CD4-positive, alpha-beta T cell treated with Interferon alpha-2 for 1 hour (primary cell): ENCODE data around the gene GNAO1.
A peak's percentile ranks its signal among the peaks of the same experiment; 100 is the strongest.

Experiments used
- DNase-seq, 2 donors: peaks; one replicate each; pipeline ENCODE4 v3.0.0-alpha.2; 2020 to 2022

GNAO1 gene

DNA sequence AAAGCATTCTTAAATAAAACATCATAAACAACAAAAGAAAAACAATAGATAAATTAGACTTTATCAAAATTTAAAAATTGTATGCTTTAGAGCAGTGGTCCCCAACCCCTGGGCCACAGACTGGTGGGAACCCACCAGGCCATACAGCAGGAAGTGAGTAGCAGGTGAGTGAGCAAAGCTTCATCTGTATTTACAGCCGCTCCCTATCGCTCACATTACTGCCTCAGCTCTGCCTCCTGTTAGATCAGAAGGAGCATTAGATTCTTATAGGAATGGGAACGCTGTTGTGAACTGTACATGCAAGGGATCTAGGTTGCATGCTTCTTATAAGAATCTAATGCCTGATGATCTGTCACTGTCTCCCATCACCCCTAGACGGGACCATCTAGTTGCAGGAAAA lies 51.5 kb downstream of the GNAO1 start:
- no peak for DNase-seq

DNA sequence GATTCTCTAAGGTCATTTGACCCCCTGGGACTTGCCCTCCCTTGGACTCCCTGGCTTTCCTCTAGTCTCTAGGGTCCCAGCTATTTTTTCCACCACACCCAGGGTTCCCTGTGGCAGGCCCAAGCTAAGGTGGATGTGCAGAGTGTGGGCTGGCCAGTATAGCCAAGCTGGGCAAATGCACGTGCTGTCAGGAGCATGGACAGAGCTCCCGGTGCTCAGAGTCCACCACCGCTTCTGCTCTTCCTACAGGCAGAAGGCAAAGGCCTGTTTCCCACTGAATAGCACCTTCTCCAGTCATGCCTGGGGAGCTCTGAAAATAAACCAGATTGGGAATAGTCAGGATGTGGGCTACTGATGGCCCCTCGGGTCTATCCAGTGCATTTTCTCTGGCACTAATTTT lies 53.3 kb downstream of the GNAO1 start:
- no peak for DNase-seq

DNA sequence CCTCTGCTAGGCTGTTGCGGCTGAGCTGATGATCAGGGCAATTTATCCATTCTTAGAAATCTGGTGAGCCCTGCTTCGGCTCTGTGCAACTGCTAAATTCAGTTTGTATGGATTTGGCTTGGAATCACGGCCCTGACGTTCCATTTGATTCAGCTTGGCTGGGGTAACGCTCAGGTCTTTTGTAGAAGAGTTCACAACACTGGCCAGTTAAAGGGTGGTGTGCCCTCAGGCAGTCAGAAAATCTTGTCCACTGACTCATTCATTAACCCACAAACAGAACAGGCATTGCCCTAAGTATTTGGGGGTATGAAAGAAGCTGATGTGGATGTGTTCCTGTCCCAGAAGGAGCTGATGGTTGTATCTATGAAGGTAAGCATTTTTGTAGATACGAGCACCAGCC lies 53.9 kb downstream of the GNAO1 start:
- no peak for DNase-seq

DNA sequence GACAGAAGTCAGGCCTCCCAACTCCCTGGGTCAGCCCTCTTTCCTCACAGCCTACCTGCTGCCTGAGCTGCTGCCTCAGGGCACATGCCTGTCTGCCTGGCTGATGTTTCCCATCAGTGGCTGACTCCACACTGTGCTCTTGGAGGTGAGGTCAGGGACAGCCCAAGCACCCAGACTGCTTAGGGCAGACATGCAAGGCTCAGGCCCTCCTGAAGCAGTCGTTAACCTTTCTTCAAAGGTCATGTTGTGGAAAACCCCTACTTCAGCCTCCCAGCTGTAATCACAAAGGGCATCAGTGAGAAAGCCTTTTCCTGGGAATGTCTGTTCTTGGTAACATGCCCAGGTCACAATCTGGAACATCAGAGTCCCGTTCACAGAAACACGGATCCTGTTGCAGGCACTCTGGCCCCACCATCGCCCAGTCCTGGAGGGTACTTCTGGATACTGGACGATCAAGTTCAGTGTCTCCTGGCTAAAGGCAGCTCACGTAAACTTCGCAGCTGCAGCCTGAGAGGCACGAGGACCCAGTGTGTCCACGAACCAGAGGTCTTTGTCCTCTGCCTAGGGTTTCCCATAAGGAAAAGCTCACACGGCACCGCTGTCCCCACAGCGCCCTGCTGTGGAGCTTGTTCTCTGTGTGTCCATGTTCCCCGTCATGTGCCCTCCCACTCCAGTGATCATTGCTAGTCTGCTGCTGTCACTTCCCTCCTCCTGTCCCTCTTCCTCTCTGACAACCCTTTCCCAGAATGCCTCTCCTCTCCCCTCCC lies 54.9 kb downstream of the GNAO1 start:
- DNase-seq, result no peak

DNA sequence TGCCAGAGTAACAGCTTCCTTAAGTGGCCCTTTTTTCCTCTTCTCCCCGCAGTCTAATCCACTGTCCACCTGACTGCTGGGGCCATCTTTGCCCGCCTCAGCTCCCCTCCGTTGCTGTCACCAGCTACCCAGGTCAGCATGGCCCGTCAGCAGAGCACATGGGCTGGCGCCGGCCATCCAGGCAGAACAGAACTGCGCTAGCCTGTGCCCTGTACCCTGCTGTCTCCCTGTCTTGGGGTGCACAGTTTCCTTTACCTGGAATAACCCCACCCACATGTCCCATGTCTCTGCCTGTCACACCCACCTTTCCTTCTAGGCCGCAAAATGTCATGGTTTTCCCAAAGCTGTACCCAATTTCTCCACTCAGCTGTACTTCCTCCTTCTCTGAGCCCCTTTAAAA lies 55.7 kb downstream of the GNAO1 start:
- no peak for DNase-seq

DNA sequence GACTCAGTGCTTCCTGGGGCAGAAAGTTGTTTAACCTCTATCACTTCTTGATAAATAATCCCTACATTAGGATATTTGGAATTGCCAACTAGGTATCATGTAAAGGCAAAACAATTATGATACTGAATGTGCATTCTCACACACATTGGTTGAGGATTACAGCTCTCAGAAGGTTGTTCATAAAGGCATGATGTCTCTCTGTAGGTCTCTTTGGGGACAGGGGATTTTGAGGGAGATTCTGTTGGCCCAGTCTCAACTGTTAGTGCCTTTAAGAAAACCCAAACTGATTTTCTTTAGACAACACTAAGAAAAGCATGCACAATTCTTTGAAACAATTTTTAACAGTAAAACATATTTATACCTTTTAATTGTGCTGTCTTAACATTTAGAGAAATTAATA lies 56.5 kb downstream of the GNAO1 start:
- DNase-seq, result no peak

DNA sequence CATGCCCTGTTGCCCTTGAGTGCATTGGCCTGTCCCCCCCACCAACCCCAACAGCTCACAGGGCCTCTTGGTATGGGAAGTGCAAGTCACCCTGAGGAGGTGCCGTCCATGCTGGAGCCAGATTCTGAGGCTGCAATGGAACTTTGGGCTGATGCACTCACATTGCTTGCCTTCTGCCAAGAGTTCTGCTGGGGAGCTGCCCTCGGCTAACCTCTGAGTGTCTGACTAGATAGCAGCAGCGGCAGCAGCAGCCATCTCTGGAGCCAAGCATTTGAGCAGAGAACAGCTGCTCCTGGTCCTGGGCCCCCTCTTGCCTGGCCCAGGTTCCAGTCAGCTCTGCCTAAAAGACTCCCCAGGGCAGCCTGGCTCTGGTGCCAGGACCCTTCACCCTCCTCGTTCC lies 61.5 kb downstream of the GNAO1 start:
- DNase-seq, result no peak

DNA sequence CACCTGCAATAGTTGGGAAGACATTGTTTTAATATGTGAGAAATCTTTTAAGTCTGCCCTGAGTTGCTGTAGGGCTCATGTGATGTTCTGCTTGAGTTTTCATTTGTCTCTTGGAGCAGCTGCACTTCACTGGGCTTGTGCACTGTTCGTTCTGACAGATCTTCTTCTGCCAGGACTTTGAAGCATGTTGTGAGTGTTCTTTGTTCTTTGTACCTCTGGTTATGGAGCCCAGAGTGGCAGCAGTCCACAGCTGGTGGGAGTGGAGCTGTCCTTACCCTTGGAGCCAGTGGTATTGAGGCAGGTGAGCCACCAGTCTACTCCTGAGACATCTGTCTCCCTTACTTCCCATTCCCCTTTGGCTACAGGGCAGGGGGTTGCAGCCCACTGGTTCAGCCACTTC lies 64.6 kb downstream of the GNAO1 start:
- no peak for DNase-seq

DNA sequence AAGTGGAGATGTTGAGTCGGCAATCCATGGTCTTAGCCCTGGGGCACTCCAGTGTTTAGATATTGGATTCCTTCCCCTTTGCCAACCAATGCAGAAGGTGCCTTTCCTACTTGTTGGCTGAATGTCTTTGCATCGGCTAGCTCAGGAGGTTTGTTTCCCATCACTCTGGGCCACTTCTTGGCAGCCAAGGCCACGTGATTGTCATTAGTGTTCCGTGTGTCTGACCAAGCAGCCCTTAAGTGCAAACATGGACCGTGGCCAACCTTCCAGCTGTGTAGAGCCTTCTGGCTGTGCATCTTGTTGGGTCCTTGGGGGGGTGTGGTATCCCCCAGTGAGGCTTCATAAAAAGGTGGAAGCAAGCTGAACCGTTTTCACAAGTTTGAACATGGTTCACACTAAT lies 66.0 kb downstream of the GNAO1 start:
- DNase-seq, result no peak

DNA sequence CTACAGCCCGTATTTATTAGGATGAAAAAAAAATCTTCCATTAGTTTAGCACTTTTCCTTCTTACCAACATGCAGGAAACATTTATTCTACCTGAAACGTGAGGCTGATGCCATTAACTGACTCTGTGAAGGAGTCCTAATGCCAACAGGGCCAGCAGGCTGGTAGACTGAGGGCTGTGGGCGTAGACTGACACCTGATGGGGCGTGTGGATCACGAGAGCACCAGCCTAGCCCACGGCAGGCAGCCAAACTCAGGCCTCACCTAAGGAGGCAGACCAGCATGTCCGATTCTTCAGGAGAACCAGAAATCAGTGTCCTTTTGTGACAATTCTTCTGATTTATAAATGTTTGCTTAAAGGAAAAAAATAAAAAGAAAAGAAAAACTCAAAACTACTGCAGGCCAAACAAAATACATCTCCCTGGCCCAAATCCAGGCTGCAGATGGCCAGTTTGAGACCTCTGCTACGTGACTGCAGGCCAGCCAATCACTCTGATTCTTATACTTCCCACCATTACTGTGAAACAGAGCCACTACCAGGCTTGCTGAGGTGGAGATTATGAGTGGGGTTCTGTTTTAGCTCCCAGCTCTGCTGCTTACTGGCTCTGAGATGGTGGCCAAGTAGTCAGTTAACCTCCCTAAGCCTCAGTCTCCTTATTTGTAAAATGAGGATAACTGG lies 66.5 kb downstream of the GNAO1 start:
- DNase-seq, result no peak

DNA sequence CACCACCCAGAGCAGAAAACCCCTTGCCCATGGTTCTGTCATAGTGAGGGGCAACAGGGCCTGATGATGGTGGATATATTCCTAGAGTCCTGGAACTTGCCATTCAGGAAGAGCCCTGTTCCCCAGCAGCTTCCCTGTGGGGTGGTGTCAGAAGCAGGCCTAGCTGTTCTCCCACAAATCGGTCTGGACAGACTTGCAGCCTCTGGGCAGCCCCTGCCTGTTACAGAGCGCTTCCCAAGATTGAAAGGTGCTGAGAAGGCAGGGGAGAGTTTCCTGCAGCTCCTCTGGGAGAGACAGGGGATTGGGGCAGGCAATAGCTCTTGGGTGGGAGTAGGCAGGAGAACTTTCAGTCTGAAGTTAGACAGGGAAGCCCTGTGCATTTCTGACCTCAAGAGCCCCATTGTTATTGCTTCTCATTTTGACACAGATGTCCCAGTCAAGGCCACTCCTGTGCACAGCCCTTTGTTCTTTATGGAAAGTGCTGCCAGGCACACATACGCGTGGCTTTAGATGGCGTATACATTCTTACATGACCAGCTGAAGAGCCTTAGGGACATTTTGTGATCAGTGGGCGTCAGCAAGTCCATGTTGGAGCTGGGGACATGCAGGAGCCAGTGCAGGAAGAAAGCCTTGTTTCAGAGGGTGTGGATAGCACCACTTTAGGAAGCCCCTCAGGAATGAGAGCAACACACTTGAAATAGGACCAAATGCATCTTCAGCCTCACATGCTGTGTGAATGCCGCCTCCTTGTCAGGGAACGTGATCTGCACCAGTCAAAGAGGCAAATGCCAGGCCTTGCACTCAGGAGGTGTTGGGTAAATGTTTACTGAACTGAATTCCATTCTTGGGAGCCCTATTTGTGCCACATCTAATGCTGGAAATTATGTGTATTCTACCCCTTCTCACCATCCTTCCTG lies 67.5 kb downstream of the GNAO1 start:
- no peak for DNase-seq

DNA sequence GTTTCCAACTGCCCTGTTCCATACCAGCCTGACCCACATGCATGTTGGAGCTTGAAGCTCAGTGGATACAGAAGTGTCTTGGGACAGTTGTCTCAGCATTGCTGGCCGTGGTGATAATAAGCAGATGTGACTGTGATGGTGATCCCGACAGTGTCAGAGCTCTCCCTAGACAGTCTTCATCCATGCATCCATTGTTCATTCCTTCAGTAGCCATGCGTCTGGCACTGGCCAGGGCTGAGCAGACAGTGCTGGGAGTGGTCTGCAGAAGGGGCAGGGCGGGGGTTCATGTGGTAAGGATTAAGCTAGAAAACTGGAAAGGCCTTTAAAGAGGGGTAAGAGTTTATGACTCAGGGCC lies 68.1 kb downstream of the GNAO1 start:
- DNase-seq, result no peak

DNA sequence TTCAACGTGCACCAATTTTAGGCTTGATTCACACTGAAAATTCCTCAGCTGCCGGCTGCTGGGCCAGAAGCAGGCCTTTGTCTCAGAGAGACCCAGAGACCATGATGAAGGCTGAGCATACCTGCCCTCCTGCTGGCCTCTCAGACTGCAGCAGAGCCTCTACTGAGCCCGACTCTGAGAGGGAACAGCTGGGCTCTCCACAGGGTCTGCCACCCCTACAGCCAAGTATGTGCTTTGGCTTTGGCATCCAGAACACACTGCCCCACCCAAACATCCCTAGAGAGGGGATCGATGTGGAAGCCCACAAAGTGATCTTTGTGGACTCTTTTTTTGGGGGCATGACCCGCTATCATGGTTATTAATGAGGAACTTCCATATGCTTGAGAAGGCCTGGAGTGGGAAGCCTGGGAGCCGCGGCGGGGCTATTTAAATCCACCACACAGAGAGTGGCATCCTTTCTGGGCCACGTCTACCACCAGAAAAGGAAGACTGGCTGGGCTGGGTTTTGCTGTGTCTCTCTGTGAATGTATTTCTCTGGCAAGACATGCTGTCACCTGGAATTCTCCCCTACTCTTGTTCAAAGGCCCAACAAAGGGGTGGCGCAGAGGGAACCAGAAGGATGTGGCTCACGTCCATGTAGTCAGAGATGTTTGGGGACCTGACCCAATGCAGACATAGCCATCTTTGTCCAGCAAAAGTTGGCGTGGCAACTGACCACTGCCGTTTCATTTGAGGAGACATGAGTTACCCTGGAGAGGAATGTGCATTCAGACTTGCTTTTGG lies 69.3 kb downstream of the GNAO1 start:
- DNase-seq, result no peak

DNA sequence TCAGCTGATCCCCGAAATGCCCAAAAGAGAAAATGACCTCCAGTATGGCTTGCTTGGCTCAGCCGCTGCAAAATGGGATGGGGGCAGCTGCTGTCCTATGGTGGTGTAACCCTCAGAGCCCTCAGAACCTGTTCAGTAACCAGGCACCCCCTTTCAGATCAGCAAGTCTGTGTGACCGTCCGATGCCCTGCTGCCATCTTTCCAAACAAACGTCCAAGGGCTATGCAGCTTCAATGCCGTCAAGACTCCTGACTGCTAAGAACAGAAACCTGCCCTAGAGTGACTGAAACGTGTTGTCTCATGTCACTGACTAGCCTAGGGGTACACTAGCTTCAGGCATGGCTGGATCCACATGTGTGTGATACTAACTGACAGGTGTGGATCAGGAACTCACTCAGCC lies 70.4 kb downstream of the GNAO1 start:
- no peak for DNase-seq

DNA sequence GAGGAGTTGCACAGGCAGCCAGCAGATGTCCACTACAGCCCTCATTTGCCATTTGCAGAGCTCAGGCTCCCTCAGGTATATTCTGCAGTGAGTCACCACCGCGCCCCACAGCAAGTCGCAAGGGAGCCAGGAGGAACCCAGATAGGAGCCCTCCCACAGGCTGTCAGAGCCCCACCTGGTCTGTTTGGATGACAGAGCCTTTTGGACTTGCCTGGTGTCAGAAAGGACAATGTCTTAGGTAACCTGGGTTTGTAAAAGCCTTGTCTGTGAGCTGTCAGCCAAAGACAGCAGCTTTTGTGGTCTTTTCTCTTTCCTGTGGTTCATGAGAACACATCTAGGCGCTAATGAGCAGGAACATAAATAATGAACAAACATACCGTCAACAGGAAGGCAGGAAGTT lies 70.9 kb downstream of the GNAO1 start:
- peak; percentile 19 to 77 for DNase-seq

DNA sequence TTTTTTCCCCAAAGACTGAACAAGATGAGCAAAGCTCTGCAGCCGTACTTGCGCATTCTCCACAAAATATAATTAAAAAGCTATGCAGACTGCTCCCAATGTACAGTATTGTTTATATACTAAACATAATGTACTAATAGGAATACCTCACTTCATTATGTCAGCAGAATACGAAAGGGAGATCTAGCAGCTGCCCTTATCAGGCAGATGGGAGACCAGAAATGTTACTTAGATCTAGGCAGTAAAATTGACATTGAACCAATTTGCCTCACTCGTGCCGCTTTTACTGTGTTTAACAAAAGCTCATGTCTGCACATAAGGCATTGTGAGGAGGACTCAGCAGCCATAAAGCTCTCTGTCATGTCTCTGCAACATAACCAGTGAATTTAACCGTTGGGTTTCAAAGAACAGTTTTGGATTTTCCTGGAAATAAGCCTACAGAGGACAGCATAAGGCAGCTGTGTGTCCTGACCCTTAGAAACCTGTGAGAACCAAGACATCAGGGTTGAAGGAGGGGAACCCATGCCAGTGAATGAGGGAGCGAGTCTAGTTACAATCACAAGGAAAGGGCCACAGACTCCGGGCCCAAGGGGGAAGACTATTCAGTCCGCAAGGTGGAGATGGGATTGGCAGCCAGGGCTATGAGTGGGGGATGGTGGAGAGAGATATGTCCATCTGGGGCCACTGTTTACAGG lies 71.4 kb downstream of the GNAO1 start:
- peak in 1 of 2 donors; percentile 12 for DNase-seq

DNA sequence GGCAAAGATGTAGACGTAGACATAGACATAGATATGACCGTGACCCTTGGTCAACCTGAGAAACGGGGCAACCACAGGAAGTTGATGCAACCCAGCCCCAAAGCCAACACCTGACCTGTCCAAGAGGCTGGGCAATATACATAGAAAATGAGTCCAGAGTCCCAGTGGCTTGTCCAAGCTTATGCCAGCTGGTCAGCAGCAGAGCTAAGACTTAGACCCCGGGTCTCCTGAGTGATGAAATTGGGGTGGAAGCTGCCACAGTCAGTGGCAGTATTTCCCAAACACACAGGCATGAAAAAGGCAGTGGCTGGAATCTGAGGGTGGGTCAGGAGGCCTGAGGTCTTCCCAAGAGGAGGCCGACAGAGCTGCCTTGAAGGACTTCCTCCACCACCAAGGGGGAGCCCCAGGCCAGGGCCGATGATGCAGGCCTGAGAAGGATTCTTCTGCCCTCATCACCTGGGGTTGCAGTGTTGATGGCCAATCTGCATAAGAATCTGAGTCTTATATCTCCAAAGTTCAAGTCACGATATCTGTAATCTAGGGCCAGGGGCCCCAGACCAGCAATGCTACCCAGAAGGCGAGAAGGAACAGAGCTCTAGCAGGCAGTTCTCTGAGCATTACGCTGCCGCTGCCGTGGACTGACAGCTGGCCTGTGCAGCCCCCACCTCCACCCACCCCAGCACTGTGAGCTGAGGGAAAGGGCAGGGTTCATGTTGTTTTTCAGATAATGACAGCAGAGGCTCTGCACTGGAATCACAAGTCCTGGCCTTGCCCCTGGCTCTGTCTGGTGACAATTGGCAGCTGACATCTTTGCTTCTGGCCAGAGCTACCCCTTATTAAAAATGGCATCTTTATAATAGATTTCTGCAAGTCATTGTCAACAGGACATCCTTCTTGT lies 72.7 kb downstream of the GNAO1 start:
- no peak for DNase-seq

DNA sequence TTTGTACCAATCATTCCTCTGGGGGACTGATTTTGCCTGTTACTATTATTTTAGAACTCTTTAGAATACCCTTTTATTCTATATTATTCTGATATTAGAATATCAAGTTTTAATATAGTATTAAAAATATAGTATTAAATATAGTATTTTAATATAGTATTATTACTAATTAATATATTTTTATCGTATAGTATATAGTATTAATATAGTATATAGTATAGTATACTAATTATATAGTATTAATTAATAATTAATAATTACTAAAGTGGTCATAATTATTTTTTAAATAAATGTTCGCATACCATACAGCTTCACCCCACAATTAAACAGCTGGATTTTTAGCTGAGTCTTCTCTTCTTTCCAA lies 73.3 kb downstream of the GNAO1 start:
- DNase-seq, result no peak

DNA sequence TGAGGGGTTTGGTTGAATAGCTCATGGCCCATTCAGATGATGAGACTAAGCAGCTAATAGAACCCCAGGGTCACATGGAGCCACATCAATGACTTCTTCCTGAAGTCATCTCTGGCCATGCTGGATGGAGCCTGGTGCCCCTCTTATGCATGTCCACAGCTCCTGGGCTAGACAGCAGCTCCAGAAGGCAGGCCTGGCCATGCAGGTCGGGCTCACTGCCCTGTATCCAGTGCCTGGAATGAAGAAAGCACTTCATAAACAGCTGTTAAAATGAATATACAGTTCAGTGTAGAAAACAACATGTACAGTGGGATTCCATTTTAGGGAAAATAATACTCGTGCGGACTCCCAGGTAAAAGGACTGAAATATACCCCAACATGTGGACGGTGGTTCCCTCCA lies 73.9 kb downstream of the GNAO1 start:
- DNase-seq, result no peak

DNA sequence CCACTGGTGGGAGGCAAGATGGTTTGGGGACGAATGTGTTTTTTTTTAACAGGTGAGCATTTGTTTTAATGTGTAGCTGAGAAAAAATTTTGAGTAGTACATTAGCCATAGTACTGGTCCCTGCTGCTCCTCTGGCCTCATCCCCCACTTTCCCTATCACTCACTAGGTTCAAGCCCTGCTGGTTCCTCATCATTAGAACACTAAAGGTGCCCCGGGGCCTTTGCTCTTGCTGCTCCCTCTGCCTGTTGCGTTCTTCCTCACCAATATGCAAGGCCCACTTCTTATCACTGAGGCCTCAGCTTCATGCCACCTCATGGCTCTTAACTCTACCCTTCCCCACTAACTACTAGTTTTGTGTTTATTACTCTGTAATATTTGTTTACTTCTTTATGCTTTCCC lies 74.5 kb downstream of the GNAO1 start:
- DNase-seq, result no peak
